BE2C (cell line): ENCODE data around the gene CLSTN2.

ENCODE experiments used
- DNase-seq: peaks from one replicate; pipeline ENCODE4 v3.0.0-alpha.2; 2020
- H3K27me3 ChIP-seq: fragments of 250-450 bp; sonication (Bioruptor Pico); 2 replicates; pipeline ENCODE4 v1.5.1; 2020; ENCODE audit warnings: mild to moderate bottlenecking
- H3K36me3 ChIP-seq: fragments of 250-450 bp; sonication (Bioruptor Pico); 2 replicates; pipeline ENCODE4 v1.5.1; 2020; ENCODE audit warnings: mild to moderate bottlenecking
- H3K4me1 ChIP-seq: fragments of 250-450 bp; sonication (Bioruptor Pico); 2 replicates; pipeline ENCODE4 v1.5.1; 2020
- H3K4me3 ChIP-seq: 2 replicates; pipeline ENCODE4 v1.5.1; 2011; ENCODE audit warnings: low read depth, low read length
- H3K9me3 ChIP-seq: fragments of 250-450 bp; sonication (Bioruptor Pico); 2 replicates; pipeline ENCODE4 v1.5.1; 2020
- TF ChIP-seq, protein P1 (sequence below): IDR thresholded peaks from 2 replicates; pipeline ENCODE4 v1.5.1; 2012; ENCODE audit warnings: mild to moderate bottlenecking, low read depth, low read length

CLSTN2 gene

DNA sequence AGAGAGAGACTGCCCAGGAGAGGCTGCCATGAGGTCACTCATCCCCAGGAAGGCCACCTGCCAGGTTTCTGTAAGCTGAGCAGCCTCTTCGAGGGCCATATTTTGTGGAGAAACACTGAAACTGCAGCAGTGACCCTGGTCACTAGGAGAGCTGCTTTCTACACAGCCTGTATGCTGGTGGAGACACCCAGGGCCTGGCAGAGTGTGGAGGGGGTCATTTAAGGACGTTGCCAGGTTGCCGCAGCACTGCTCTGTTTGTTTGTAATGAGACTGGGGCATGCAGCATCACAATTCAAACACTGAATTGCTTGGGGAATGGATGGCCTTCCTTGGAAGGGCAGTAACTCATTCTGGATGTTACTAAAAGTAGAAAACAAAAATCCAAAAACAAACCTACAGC, 638.0 kb downstream of the CLSTN2 start:
- H3K27me3 ChIP-seq, result no peaks in the 10 kb centered on the region
- TF ChIP-seq, protein P1, sequence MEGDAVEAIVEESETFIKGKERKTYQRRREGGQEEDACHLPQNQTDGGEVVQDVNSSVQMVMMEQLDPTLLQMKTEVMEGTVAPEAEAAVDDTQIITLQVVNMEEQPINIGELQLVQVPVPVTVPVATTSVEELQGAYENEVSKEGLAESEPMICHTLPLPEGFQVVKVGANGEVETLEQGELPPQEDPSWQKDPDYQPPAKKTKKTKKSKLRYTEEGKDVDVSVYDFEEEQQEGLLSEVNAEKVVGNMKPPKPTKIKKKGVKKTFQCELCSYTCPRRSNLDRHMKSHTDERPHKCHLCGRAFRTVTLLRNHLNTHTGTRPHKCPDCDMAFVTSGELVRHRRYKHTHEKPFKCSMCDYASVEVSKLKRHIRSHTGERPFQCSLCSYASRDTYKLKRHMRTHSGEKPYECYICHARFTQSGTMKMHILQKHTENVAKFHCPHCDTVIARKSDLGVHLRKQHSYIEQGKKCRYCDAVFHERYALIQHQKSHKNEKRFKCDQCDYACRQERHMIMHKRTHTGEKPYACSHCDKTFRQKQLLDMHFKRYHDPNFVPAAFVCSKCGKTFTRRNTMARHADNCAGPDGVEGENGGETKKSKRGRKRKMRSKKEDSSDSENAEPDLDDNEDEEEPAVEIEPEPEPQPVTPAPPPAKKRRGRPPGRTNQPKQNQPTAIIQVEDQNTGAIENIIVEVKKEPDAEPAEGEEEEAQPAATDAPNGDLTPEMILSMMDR, result no peak
- no peaks in the 10 kb centered on the region for H3K9me3 ChIP-seq
- no peak for DNase-seq
- no peaks in the 10 kb centered on the region for H3K36me3 ChIP-seq
- no peak overlapping the region for H3K4me3 ChIP-seq
- no peaks in the 10 kb centered on the region for H3K4me1 ChIP-seq

- TF ChIP-seq, protein P1, result no peak
- no peak for DNase-seq
- H3K4me1 ChIP-seq, result no peaks in the 10 kb centered on the region
These were observed 639.4 kb downstream of the CLSTN2 start for GRCh38 chr3:140574375-140574774.

DNA sequence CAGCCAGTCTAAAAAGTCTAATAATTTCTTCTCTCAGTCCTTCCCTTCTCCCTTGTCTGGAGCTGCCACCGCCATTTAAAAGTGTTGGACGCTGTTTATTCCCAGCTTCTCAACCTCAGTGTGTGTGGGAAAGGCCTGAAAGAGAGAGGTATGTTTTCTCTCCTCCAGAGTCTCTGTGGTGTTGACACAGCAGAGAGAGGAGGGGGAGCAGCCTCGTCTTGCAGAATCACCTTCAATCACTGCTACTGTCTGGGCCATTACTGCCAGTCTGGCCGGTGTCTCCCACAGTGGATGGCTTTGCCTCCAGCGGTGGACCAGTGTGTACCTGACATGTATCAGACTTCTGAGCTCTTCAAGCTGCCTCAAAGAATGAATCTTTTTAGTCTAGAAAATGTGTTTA, 641.5 kb downstream of the CLSTN2 start:
- DNase-seq, result no peak
- Histone ChIP-seq H3K36me3 (no peaks in the 10 kb centered on the region), H3K4me3 (no peak overlapping the region), H3K4me1 (no peaks in the 10 kb centered on the region), H3K9me3 (no peaks in the 10 kb centered on the region), H3K27me3 (no peaks in the 10 kb centered on the region)
- TF ChIP-seq, protein P1, result no peak

More at GRCh38 chr3:140574375-140574774, 639.4 kb downstream of the CLSTN2 start:
- H3K4me3 ChIP-seq, result no peak overlapping the region
- no peaks in the 10 kb centered on the region for H3K27me3 ChIP-seq
- no peaks in the 10 kb centered on the region for H3K9me3 ChIP-seq
- no peaks in the 10 kb centered on the region for H3K36me3 ChIP-seq

- TF ChIP-seq, protein P1, result no peak
- Histone ChIP-seq H3K4me3 (no peak overlapping the region), H3K4me1 (no peaks in the 10 kb centered on the region), H3K9me3 (no peaks in the 10 kb centered on the region), H3K36me3 (no peaks in the 10 kb centered on the region), H3K27me3 (no peaks in the 10 kb centered on the region)
- DNase-seq, result no peak
These were observed 642.9 kb downstream of the CLSTN2 start for GRCh38 chr3:140577911-140578310.

- Histone ChIP-seq H3K36me3 (no peaks in the 10 kb centered on the region), H3K27me3 (no peaks in the 10 kb centered on the region)
These were observed 644.3 kb downstream of the CLSTN2 start for GRCh38 chr3:140579260-140579659.

DNA sequence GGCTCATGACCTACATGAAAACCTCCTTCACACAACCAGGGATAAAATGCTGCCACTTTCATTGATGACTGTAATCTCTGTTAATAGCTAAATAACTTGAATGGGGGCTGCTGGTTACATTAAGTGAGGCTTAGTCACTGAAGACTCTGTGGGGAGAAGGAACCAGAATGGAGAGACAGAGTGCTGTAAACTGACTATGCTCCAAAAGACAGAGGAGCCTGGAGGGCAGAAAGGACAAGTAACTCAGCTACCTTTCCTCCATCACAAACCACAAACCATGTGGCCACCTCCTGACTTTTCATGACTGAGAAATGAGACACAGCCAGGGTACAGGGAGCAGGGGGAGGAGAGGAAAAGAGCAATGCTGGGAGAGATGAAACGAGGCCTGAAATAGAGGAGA, 645.8 kb downstream of the CLSTN2 start:
- TF ChIP-seq, protein P1, result no peak
- Histone ChIP-seq H3K4me3 (no peak overlapping the region), H3K27me3 (peaks cover 9% of the 10 kb centered on the region), H3K36me3 (no peaks in the 10 kb centered on the region), H3K9me3 (no peaks in the 10 kb centered on the region), H3K4me1 (no peaks in the 10 kb centered on the region)
- no peak for DNase-seq

More at GRCh38 chr3:140579260-140579659, 644.3 kb downstream of the CLSTN2 start:
- Histone ChIP-seq H3K4me3 (no peak overlapping the region), H3K4me1 (no peaks in the 10 kb centered on the region), H3K9me3 (no peaks in the 10 kb centered on the region)
- TF ChIP-seq, protein P1, result peak; percentile 30; the same call in 1 of the 2 replicates
- DNase-seq, result no peak
